ENCODE measurements around the gene ACTN4.
"Not testable (repeated sequence)": the region's sequence is repeated elsewhere in the genome, so short reads cannot be mapped to it uniquely, and the experiment has no call there.

Gene ACTN4

GRCh38 chr19:38647368-38647965 is at the start of gene ACTN4:
ACTN4 (plus strand) TSS chr19:38647649; CDS start chr19:38647746, 97 bp downstream.
- DNase-seq (ENCODE audit: low read depth in 2 of 2) = peak; percentile 94 to 95

GRCh38 chr19:38599722-38600121 is 47.7 kb upstream of the ACTN4 start:
- no peak for DNase-seq (ENCODE audit: low read depth in 2 of 2)

- not testable (repeated sequence) for DNase-seq (ENCODE audit: low read depth in 2 of 2)
Observed at GRCh38 chr19:38602856-38603255, 44.6 kb upstream of the ACTN4 start.

- no peak for DNase-seq (ENCODE audit: low read depth in 2 of 2)
Observed at GRCh38 chr19:38606131-38606530, 41.3 kb upstream of the ACTN4 start.

GRCh38 chr19:38614289-38614688 is 33.2 kb upstream of the ACTN4 start:
- DNase-seq (ENCODE audit: low read depth in 2 of 2) = no peak

- no peak for DNase-seq (ENCODE audit: low read depth in 2 of 2)
Observed at GRCh38 chr19:38615007-38615581, 32.4 kb upstream of the ACTN4 start.

GRCh38 chr19:38616265-38616664 is 31.2 kb upstream of the ACTN4 start:
- DNase-seq (ENCODE audit: low read depth in 2 of 2) = no peak

- DNase-seq (ENCODE audit: low read depth in 2 of 2) = no peak
Observed at GRCh38 chr19:38617283-38617763, 30.1 kb upstream of the ACTN4 start.

GRCh38 chr19:38617764-38618589 is 29.5 kb upstream of the ACTN4 start, which contains the start of gene MAP4K1:
MAP4K1 (minus strand) TSS chr19:38617953; CDS start chr19:38617895, 58 bp downstream.
- no peak for DNase-seq (ENCODE audit: low read depth in 2 of 2)

- peak; percentile 97 for DNase-seq (ENCODE audit: low read depth in 2 of 2)
Observed at GRCh38 chr19:38618590-38619360, 28.7 kb upstream of the ACTN4 start, which contains the start of gene EIF3K. EIF3K (plus strand) TSS chr19:38619188; CDS start chr19:38619269, 81 bp downstream.

GRCh38 chr19:38619361-38620174 is 27.9 kb upstream of the ACTN4 start:
- DNase-seq (ENCODE audit: low read depth in 2 of 2) = no peak

- DNase-seq (ENCODE audit: low read depth in 2 of 2) = no peak
Observed at GRCh38 chr19:38624822-38625221, 22.6 kb upstream of the ACTN4 start.

GRCh38 chr19:38626401-38626800 is 21.0 kb upstream of the ACTN4 start:
- no peak for DNase-seq (ENCODE audit: low read depth in 2 of 2)

- no peak for DNase-seq (ENCODE audit: low read depth in 2 of 2)
Observed at GRCh38 chr19:38629568-38629967, 17.9 kb upstream of the ACTN4 start.

GRCh38 chr19:38631301-38631700 is 16.1 kb upstream of the ACTN4 start:
- not testable (repeated sequence) for DNase-seq (ENCODE audit: low read depth in 2 of 2)

GRCh38 chr19:38631811-38632475 is 15.5 kb upstream of the ACTN4 start:
- DNase-seq (ENCODE audit: low read depth in 2 of 2) = not testable (repeated sequence)

GRCh38 chr19:38632476-38633213 is 14.8 kb upstream of the ACTN4 start:
- DNase-seq (ENCODE audit: low read depth in 2 of 2) = no peak

GRCh38 chr19:38634757-38635482 is 12.5 kb upstream of the ACTN4 start:
- DNase-seq (ENCODE audit: low read depth in 2 of 2) = no peak

Measured in fibroblast of skin of left quadriceps (primary cell).